Measurements from ENCODE around the gene DAB2IP.

DNA sequence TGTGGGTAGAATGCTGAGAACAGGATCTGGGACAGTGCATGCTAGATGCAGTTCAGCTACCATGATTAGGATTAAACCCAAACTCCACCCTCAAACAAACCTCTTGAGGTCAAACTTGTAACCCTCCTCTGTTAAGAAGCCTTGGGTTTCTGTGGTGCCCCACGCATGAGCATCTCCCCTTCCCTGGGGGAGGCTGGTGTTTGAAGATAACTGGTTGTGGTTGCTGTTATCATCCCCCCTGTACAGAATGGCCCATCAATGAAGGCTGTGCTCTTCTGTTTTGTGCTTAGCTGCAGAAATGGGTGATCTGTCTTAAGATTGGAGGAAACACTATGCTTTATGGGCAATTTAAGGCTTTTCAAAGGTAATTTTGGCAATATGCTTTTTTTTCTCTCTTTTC is 4.4 kb upstream of the DAB2IP start:
- no peak for TF ChIP-seq CTCF (IDR thresholded peaks at IDR 0.05; ENCODE audit: low read depth, low read length)
- TF ChIP-seq EZH2phosphoT487 (IDR thresholded peaks at IDR 0.05; ENCODE audit: low read depth), result no peak

Measured in OCI-LY3 (cell line).